Measurements from ENCODE around the gene TRAPPC10.
"Not testable (repeated sequence)": the region's sequence is repeated elsewhere in the genome, so short reads cannot be mapped to it uniquely, and the experiment has no call there.

Gene TRAPPC10

DNA sequence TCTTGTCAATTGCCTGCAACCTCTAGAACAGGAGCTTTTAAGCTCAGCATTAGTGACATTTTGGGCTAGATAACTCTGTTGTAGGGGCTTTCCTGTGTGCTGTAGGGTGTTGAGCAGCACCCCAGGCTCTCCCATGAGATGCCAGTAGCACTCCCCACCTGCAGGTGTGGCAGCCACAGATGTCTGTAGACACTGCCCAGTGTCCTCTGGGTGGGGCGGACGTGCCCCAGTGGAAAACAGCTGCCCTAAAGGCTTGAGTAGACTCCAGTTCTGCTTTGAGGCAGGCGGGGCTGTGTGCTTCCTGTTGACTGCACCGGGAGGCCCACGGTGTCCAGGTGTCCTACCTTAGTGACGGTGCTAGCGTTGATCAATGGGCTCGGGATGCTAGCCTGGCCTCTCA lies 78.2 kb downstream of the TRAPPC10 start:
- DNase-seq: no peak

DNA sequence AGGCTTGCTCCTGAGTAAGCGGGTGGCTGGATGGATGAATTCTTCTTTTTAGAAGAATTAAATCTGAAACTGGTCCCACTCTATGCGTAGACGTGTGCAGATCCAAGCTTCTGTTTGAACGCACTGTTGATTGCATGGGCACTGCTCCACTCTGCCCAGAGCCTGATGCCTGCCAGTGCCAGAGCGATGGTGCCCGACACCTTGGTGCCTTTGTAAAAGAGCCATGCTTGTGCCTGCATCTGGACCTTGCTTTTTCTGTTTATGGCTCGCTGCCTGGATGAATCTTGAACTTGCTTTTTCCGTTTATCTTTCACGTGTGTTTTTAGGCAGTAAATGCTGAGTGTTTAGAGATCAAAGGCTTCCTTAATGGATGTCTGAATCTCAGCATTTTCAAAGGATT lies 80.1 kb downstream of the TRAPPC10 start:
- DNase-seq: no peak

GRCh38 chr21:44093761-44094160 lies 81.7 kb downstream of the TRAPPC10 start:
- no peak for DNase-seq

GRCh38 chr21:44094832-44095231 lies 82.7 kb downstream of the TRAPPC10 start:
- no peak for DNase-seq

GRCh38 chr21:44098507-44098906 lies 86.4 kb downstream of the TRAPPC10 start:
- not testable (repeated sequence) for DNase-seq

GRCh38 chr21:44098964-44099363 lies 86.9 kb downstream of the TRAPPC10 start:
- not testable (repeated sequence) for DNase-seq

DNA sequence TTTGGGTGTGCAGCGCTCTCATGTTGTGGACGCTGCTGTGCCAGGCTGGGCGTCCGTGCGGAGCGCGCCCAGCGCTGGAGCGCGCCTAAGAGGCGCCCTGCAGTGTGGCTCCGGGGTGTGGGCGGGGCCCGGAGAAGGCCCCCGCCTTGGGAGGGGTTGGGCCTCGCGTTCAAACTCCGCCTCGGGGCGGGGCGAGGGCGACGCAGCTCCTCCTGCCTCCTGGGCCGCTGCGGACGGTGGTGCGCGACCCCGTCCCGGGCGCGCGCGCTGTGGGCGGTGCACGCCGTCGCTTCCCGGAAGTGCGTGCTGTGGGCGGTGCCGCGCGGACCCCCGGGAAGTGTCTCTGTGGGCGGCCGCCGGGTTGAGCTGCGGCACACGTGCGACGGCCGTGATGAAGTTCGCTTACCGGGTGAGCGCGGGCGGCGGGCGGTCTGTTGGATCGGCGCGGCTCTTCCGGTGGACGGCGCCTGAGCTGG lies 95.0 kb downstream of the TRAPPC10 start, which contains the start of gene PWP2:
Gene PWP2, plus strand, starts transcription at position 374 of the 476 bp plus-strand sequence. Its CDS starts 18 bp downstream, at position 392.
- DNase-seq: peak; percentile 51

- DNase-seq: not testable (repeated sequence)
These were observed 95.5 kb downstream of the TRAPPC10 start for GRCh38 chr21:44107589-44107988.

GRCh38 chr21:44113702-44114371 lies 101.7 kb downstream of the TRAPPC10 start:
- DNase-seq: not testable (repeated sequence)

GRCh38 chr21:44122131-44122530 lies 110.0 kb downstream of the TRAPPC10 start:
- DNase-seq: not testable (repeated sequence)

- DNase-seq: not testable (repeated sequence)
These were observed 115.7 kb downstream of the TRAPPC10 start for GRCh38 chr21:44127827-44128226.

DNA sequence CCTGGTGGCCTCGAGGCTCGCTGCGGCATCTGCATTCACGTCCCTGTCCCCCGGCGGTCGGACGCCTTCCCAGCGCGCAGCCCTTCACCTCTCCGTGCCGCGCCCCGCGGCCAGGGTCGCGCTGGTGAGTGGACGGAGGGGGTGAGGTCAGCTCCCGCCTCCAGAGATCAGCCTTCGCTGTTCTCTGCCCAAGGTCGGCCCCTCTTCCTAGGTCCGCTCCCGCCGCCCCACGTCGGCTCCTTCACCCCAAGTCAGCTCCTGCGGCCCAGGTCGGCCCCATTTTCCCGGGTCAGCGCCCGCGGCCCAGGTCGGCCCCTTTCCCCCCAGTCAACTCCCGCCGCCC lies 121.6 kb downstream of the TRAPPC10 start:
- DNase-seq: not testable (repeated sequence)

GRCh38 chr21:44134732-44135131 lies 122.6 kb downstream of the TRAPPC10 start:
- DNase-seq: not testable (repeated sequence)

- DNase-seq: not testable (repeated sequence)
These were observed 125.9 kb downstream of the TRAPPC10 start for GRCh38 chr21:44138039-44138438.

DNA sequence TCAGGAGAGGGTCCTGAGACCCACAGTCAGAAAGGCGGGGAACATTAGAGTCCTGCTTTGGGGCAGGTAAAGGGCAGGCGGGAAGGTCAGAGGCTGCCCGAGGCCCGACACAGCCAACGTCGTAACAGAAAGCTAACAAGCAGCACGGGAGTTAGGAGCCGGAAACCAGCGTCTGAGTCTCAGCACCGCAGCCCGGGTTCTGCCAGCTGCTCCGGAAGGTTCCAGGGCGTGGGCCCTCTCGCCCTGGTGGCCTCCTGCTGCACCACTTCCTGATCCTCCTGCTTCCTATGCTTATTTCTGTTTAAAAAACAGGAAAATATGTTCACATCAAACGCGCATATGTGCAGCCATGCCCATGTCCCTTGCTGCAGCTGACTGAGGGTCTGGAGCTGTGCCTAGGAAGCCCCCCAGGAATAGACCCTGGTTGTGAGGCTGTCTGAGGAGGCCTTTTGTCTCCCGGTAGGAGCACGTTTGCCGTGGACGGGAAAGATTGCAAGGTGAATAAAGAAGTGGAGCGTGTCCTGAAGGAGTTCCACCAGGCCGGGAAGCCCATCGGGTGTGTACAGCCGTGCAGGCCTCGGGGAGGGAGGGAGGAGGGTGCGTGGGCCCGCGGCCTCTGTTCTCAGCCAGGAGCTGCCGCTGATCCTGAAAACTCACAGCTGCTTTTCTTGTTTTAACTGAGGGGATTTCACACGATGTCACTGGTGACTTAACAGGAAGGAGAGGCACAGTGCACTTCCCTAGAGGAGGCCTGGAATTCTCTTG lies 127.9 kb downstream of the TRAPPC10 start:
- not testable (repeated sequence) for DNase-seq

DNA sequence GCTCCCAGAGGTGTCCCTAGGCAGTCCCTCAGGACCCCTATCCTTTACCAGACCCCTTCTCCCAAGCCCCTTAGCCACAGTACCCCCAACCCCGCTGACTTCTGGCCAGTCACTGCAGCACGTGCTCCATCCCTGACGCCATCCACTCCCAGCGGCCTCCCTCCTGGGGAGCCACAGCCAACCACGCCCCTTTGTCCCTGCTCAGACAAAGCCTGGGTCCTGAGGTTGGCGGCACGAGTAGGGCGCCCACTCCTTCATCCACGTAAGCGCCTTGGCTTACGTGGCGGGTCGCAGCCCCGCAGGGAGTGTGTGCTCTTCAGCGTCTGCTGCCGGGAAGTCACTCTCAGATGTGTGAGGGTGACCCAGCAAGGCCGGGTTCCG lies 128.4 kb downstream of the TRAPPC10 start:
- DNase-seq: not testable (repeated sequence)

DNA sequence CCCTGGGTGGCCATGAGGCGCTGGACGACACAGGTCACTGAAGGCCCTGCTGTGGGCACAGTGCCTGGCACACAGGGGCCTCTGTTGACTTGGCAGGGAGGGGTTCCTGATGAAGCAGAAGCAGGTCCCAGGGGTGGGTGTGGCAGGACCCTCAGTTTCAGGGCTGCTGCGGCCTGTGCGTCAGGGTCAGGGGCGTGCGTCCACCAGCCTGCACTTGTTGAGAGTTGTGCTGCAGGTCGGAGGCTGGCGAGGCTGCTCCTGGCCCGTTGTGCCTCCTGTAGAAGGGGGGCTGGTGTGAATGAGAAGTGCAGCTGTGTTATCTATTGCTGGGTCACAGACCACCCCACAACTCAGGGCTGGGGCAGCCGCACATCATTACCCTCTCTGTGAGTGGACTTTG lies 130.4 kb downstream of the TRAPPC10 start:
- DNase-seq: not testable (repeated sequence)

DNA sequence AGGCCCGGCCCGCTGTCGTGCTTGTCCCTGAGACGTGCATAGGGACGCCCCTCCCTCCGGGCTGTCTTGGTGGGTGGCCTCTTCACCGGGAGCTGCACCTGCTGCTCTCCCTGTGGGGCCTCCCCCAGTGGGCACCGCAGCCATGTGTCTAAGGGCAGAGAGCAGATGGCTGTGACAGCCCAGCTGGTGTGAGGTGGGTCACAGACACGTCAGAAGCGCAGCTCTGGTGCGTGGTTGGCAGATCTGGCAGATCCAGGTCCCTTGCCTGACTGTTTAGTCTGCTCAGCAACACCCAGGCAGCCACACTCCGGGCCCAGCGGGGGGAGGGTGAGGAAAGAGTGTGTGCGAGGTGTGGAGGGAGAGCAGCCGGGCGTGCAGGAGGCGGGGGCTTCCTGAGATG lies 131.3 kb downstream of the TRAPPC10 start:
- DNase-seq: not testable (repeated sequence)

GRCh38 chr21:44143996-44144395 lies 131.9 kb downstream of the TRAPPC10 start:
- not testable (repeated sequence) for DNase-seq

DNA sequence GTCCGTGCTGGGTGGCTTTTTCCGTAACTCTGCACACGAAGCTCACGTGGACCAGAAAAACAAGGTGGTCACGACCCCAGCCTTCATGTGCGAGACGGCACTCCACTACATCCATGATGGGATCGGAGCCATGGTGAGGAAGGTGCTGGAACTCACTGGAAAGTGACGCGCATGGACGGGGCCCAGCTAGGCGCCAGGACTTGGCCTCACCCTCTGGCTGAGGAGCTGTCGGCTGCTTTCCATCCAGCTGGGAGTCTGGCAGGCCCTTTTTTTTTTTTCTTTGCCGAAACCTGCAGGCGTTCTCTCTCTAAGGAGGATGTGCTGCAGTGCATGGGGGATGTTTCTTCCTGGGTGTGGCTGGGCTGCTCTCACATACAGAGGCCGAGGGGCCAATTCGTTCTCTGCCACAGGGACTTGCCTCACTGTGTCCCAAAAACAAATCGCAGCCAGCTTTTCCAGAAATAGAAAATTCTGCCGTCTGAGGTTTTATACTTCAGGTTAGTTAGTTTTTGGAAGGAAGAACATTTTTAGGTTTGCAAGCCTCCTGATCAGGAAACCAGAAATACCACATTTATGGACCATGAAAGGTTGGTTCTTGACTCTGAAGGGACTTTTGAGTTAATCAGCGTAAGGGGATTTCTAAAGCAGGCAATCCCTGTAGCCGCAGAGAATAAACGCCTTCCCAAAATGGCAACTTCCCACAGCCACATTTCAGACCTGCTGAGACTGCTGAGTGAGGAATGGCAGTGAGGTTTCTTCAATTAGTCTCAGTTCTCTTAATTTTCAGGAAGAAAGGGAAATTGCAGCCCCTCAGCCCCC lies 132.9 kb downstream of the TRAPPC10 start:
- DNase-seq: not testable (repeated sequence)

DNA sequence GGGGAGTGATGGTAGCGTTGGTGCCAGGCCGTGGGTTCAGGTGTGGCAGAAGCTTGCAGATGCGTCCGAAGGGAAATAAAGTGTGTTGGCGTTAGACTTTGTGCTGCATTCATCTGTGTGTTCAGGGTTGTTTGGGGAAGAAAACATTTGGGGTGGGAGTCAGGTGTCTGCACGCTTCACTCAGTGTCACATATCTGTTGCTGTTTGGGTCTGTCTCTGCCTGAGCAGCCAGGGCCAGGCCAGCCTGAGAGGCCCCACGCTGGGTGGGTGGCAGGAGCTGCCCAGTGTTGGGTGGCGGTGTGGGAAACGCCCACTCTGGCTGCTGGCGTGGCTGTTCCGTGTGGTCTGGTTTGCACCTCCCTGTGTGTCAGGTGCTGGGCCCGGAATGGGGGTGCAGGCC lies 133.5 kb downstream of the TRAPPC10 start:
- DNase-seq: not testable (repeated sequence)

GRCh38 chr21:44147108-44147507 lies 135.0 kb downstream of the TRAPPC10 start:
- DNase-seq: not testable (repeated sequence)

DNA sequence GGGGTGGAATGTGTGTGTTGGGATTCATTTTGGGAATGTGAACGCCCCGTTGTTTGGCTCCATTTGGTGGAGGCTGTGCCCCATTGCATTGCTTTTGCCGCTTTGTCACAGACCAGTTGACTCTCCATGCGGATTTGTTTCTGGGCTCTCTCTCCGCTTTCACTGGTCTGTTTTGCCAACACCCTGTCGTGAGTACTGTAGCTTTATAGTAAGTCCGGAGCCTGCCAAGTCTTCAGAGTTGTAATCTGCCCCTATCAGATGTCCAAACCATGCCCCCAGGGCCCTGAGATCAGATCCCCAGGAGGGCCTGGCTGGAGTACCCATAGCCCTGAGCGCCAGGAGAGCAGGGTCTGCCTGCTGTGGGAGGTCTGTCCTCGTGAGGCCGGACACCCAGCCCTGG lies 138.1 kb downstream of the TRAPPC10 start:
- DNase-seq: not testable (repeated sequence)

Data from eye (tissue), 1 donor.